ENCODE results near the gene ZBED2.

DNA sequence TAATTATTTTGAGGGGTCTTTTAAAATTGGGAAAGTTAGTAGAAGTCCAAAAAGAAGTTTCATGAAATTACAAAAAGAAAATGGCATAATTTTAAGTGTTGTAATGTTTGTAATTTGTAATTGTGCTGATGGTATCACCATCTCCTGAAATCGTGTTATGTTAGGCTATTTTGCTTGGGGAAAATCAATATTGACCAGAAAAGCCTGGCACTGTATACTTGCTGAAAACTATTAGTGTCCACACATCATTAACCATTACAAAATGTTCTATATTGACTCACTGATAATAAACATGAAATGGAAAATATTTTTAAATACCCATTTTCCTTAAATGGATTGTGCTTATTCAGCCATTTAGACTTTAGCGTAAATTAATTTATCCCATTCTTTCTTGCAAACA lies 40.3 kb upstream of the ZBED2 start:
- TF ChIP-seq EZH2 (IDR thresholded peaks at IDR 0.05) (no peak), POLR2AphosphoS5 (IDR thresholded peaks at IDR 0.05; ENCODE audit: borderline replicate concordance, low read depth, low read length) (no peak), FOXP2 (optimal IDR thresholded peaks at IDR 0.05; ENCODE audit: control extremely low read depth, extremely low read length, insufficient read depth) (no peak)
